Measurements from ENCODE around the gene ATXN3L. TPM values are rescaled to one million over a fixed set of nuclear protein-coding genes. Genes with fewer than 3 reads are reported as not detected.
A peak's percentile ranks its signal among the peaks of the same experiment; 100 is the strongest.
"Not testable (repeated sequence)": the region's sequence is repeated elsewhere in the genome, so short reads cannot be mapped to it uniquely, and the experiment has no call there.

Gene ATXN3L
- total RNA-seq, 6 donors from 2014 or later, result not detected

GRCh38 chrX:13304052-13304451 is 15.8 kb downstream of the ATXN3L start:
- H3K9me3 ChIP-seq, result no peaks in the 10 kb centered on the region
- ATAC-seq (ENCODE audit: low FRiP score in 2 of 2) (no peak), DNase-seq (no peak)
- no peak for TF ChIP-seq CTCF (IDR thresholded peaks at IDR 0.05)
- no peak for TF ChIP-seq POLR2A (IDR thresholded peaks at IDR 0.05)
- no peak for TF ChIP-seq POLR2AphosphoS5 (IDR thresholded peaks at IDR 0.05)
- no peak for TF ChIP-seq EP300 (IDR thresholded peaks at IDR 0.05)
- no peak overlapping the region for H3K4me3 ChIP-seq
- no peaks in the 10 kb centered on the region for H3K36me3 ChIP-seq
- 68 to 70% methylated on average over 3 of the region's 3 CpGs for WGBS, 2 donors
- H3K27ac ChIP-seq, result no peak overlapping the region
- H3K27me3 ChIP-seq, result no peaks in the 10 kb centered on the region
- H3K4me1 ChIP-seq, result no peaks in the 10 kb centered on the region

- not testable (repeated sequence) for DNase-seq; H3K9me3 ChIP-seq; ATAC-seq (ENCODE audit: low FRiP score in 2 of 2); H3K27me3 ChIP-seq; H3K4me3 ChIP-seq; H3K27ac ChIP-seq; H3K4me1 ChIP-seq; H3K36me3 ChIP-seq
- 86 to 90% methylated on average over 2 of the region's 2 CpGs for WGBS, 2 donors
These were observed 16.6 kb downstream of the ATXN3L start for GRCh38 chrX:13303248-13303647.

GRCh38 chrX:13298836-13299235 is 21.0 kb downstream of the ATXN3L start:
- H3K27ac ChIP-seq, result no peak overlapping the region
- no peak overlapping the region for H3K4me3 ChIP-seq
- TF ChIP-seq POLR2A (IDR thresholded peaks at IDR 0.05) (no peak), EP300 (IDR thresholded peaks at IDR 0.05) (no peak), POLR2AphosphoS5 (IDR thresholded peaks at IDR 0.05) (no peak), CTCF (IDR thresholded peaks at IDR 0.05) (no peak)
- no peaks in the 10 kb centered on the region for H3K9me3 ChIP-seq
- no peaks in the 10 kb centered on the region for H3K27me3 ChIP-seq
- no peaks in the 10 kb centered on the region for H3K4me1 ChIP-seq
- no peak for ATAC-seq (ENCODE audit: low FRiP score in 2 of 2)
- no peaks in the 10 kb centered on the region for H3K36me3 ChIP-seq
- WGBS, 2 donors, result 79 to 90% methylated on average over 4 of the region's 4 CpGs
- DNase-seq, result no peak

- no peaks in the 10 kb centered on the region for H3K9me3 ChIP-seq
- no peak overlapping the region for H3K4me3 ChIP-seq
- no peak for TF ChIP-seq POLR2AphosphoS5 (IDR thresholded peaks at IDR 0.05)
- no peaks in the 10 kb centered on the region for H3K36me3 ChIP-seq
- DNase-seq (no peak), ATAC-seq (ENCODE audit: low FRiP score in 2 of 2) (no peak)
- H3K4me1 ChIP-seq, result no peaks in the 10 kb centered on the region
- H3K27ac ChIP-seq, result no peak overlapping the region
- no peaks in the 10 kb centered on the region for H3K27me3 ChIP-seq
- 77 to 87% methylated on average over 5 of the region's 5 CpGs for WGBS, 2 donors
These were observed 24.0 kb downstream of the ATXN3L start for GRCh38 chrX:13295841-13296240.

GRCh38 chrX:13293700-13294099 is 26.2 kb downstream of the ATXN3L start:
- H3K36me3 ChIP-seq, result no peaks in the 10 kb centered on the region
- H3K27me3 ChIP-seq, result no peaks in the 10 kb centered on the region
- DNase-seq, result no peak
- H3K9me3 ChIP-seq, result no peaks in the 10 kb centered on the region
- TF ChIP-seq EP300 (IDR thresholded peaks at IDR 0.05) (no peak), POLR2AphosphoS5 (IDR thresholded peaks at IDR 0.05) (no peak), POLR2A (IDR thresholded peaks at IDR 0.05) (no peak), CTCF (IDR thresholded peaks at IDR 0.05) (no peak)
- H3K4me1 ChIP-seq, result no peaks in the 10 kb centered on the region
- H3K4me3 ChIP-seq, result no peak overlapping the region
- 50 to 58% methylated on average over 6 of the region's 6 CpGs for WGBS, 2 donors
- no peak overlapping the region for H3K27ac ChIP-seq
- no peak for ATAC-seq (ENCODE audit: low FRiP score in 2 of 2)

GRCh38 chrX:13290891-13291614 is 28.8 kb downstream of the ATXN3L start:
- TF ChIP-seq POLR2AphosphoS5 (IDR thresholded peaks at IDR 0.05) (no peak), EP300 (IDR thresholded peaks at IDR 0.05) (no peak), POLR2A (IDR thresholded peaks at IDR 0.05) (no peak)
- 95 to 100% methylated on average over 2 to 32 of the region's 32 CpGs for WGBS, 2 donors
- Histone ChIP-seq H3K36me3 (no peaks in the 10 kb centered on the region), H3K4me3 (no peak overlapping the region), H3K27ac (no peak overlapping the region), H3K27me3 (no peaks in the 10 kb centered on the region), H3K9me3 (no peaks in the 10 kb centered on the region), H3K4me1 (no peaks in the 10 kb centered on the region)
- DNase-seq (peak in 1 of 2 donors; percentile 6), ATAC-seq (ENCODE audit: low FRiP score in 2 of 2) (no peak)

Data from upper lobe of left lung (tissue), 6 donors.